ENCODE data around the gene AHNAK2.

AHNAK2 gene

GRCh38 chr14:104972301-104973134 is 5.7 kb downstream of the AHNAK2 start:
- no peak for DNase-seq (ENCODE audit: low spot score)

GRCh38 chr14:104971447-104972240 is 6.5 kb downstream of the AHNAK2 start:
- no peak for DNase-seq (ENCODE audit: low spot score)

GRCh38 chr14:104970231-104971068 is 7.7 kb downstream of the AHNAK2 start:
- DNase-seq (ENCODE audit: low spot score) = no peak

GRCh38 chr14:104969741-104970230 is 8.4 kb downstream of the AHNAK2 start:
- DNase-seq (ENCODE audit: low spot score) = no peak

GRCh38 chr14:104968541-104969401 is 9.4 kb downstream of the AHNAK2 start:
- DNase-seq (ENCODE audit: low spot score) = no peak

GRCh38 chr14:104968153-104968527 is 10.0 kb downstream of the AHNAK2 start:
- DNase-seq (ENCODE audit: low spot score) = no peak

GRCh38 chr14:104967386-104968152 is 10.6 kb downstream of the AHNAK2 start:
- no peak for DNase-seq (ENCODE audit: low spot score)

- no peak for DNase-seq (ENCODE audit: low spot score)
Measured at GRCh38 chr14:104966981-104967385, 11.2 kb downstream of the AHNAK2 start.

GRCh38 chr14:104966261-104966865 is 11.8 kb downstream of the AHNAK2 start:
- DNase-seq (ENCODE audit: low spot score) = no peak

GRCh38 chr14:104965561-104966231 is 12.5 kb downstream of the AHNAK2 start:
- no peak for DNase-seq (ENCODE audit: low spot score)

- no peak for DNase-seq (ENCODE audit: low spot score)
Measured at GRCh38 chr14:104964546-104964945, 13.6 kb downstream of the AHNAK2 start.

GRCh38 chr14:104957146-104958113 is 20.7 kb downstream of the AHNAK2 start:
- no peak for DNase-seq (ENCODE audit: low spot score)

- no peak for DNase-seq (ENCODE audit: low spot score)
Measured at GRCh38 chr14:104956290-104956890, 21.8 kb downstream of the AHNAK2 start.

GRCh38 chr14:104955396-104955770 is 22.8 kb downstream of the AHNAK2 start:
- no peak for DNase-seq (ENCODE audit: low spot score)

- DNase-seq (ENCODE audit: low spot score) = no peak
Measured at GRCh38 chr14:104954746-104955395, 23.3 kb downstream of the AHNAK2 start.

- no peak for DNase-seq (ENCODE audit: low spot score)
Measured at GRCh38 chr14:104953896-104954656, 24.1 kb downstream of the AHNAK2 start.
